ENCODE measurements around the gene CDK6. TPM values are rescaled to one million over a fixed set of nuclear protein-coding genes. Genes with fewer than 3 reads are reported as not detected.

Gene CDK6
- total and polyA plus RNA-seq, 2 of the 8 experiments (the other 6 are each of a cell fraction or from before 2014, with no cell fraction given), result 5.9 to 18.9 TPM

DNA sequence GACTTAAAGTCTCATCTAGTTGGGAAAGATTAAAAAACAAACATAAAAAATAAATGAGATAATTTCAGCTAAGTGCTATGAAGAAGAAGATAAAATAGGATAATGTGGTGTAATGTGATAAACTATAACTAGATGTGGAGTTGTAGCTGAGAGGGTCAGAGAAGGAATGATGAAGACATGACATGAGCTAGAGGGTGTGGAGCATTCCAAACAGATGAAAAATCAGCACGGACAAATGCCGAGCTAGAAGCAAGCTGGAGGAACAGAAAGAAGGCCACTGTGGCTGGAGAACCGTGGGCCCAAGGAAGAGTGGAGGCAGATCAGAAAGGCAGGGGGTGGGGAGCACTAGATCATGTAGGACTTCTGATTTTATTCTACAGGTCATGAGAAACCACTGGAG, 70.6 kb downstream of the CDK6 start:
- Histone ChIP-seq H4K91ac (replicated peaks; ENCODE audit: insufficient read length, low read length) (peak overlapping the region; percentile 29), H4K8ac (ENCODE audit: extremely low read depth, insufficient read depth, low read length) (no peak overlapping the region; the same call in 1 of the 2 replicates), H4K20me1 (replicated peaks in 1 of 2; ENCODE audit: control insufficient read depth in 1 of 2, insufficient read depth in 2 of 2, low read length in 2 of 2) (no peaks in the 10 kb centered on the region), H3K23me2 (ENCODE audit: low read depth, low read length) (no peaks in the 10 kb centered on the region; the same call in 1 of the 2 replicates), H3K27ac (ENCODE audit: low read depth, low read length) (no peak overlapping the region), H3K14ac (ENCODE audit: insufficient read length) (no peak overlapping the region), H2BK120ac (replicated peaks; ENCODE audit: low read depth, low read length) (peak overlapping the region; percentile 87), H3K18ac (ENCODE audit: extremely low read depth, low read length) (peak overlapping the region; percentile 11; the same call in 1 of the 2 replicates), H3K27me3 (replicated peaks in 1 of 4; ENCODE audit: control insufficient read depth in 3 of 4, extremely low read depth in 1 of 4, insufficient read depth in 3 of 4, low read length in 3 of 4) (no peaks in the 10 kb centered on the region), H3K56ac (replicated peaks; ENCODE audit: insufficient read length, low read depth, low read length) (no peak overlapping the region), H2BK5ac (ENCODE audit: low read depth, low read length) (peak overlapping the region; percentile 84; the same call in 1 of the 2 replicates), H3K36me3 (ENCODE audit: control insufficient read depth in 2 of 4, insufficient read depth in 4 of 4, low read length in 3 of 4) (no peaks in the 10 kb centered on the region), H3K9ac (replicated peaks in 1 of 4; ENCODE audit: extremely low read depth in 1 of 4, low read depth in 3 of 4, low read length in 3 of 4) (no peak overlapping the region), H3K4me2 (ENCODE audit: insufficient read depth in 1 of 2, low read depth in 2 of 2, low read length in 2 of 2) (no peak overlapping the region), H4K5ac (ENCODE audit: insufficient read length, low read depth, low read length) (no peak overlapping the region), H2BK12ac (ENCODE audit: low read depth, low read length) (peak overlapping the region; percentile 98; the same call in 1 of the 2 replicates), H3K79me1 (ENCODE audit: low read depth, low read length) (no peaks in the 10 kb centered on the region; the same call in 1 of the 2 replicates), H2BK20ac (ENCODE audit: low read length) (peak overlapping the region; percentile 94), H3K4ac (replicated peaks; ENCODE audit: insufficient read length, low read depth, low read length) (no peak overlapping the region), H2BK15ac (ENCODE audit: low read length) (peak overlapping the region; percentile 47; the same call in 1 of the 2 replicates), H3K23ac (ENCODE audit: insufficient read length) (no peak overlapping the region), H3K4me3 (ENCODE audit: extremely low read depth in 1 of 4, insufficient read depth in 2 of 4, low read depth in 3 of 4, low read length in 4 of 4) (no peak overlapping the region), H3K79me2 (ENCODE audit: control insufficient read depth in 1 of 2, insufficient read depth in 2 of 2, low read length in 2 of 2) (no peaks in the 10 kb centered on the region), H2AFZ (ENCODE audit: low read length) (no peak overlapping the region), H2AK5ac (ENCODE audit: low read depth, low read length) (peak overlapping the region; percentile 94), H3K4me1 (replicated peaks in 1 of 4; ENCODE audit: control insufficient read depth in 3 of 4, insufficient read depth in 4 of 4, low read length in 3 of 4) (peaks cover 0 to 39% (median 20%) of the 10 kb centered on the region in 4 experiments; a peak in 4 of 7 replicates), H3K9me3 (ENCODE audit: insufficient read depth in 2 of 2, low read depth in 1 of 2, low read length in 1 of 2) (no peaks in the 10 kb centered on the region)
- 86% methylated on average over 3 of the region's 3 CpGs; no CpG with 5 or more reads in 1 of the 2 experiments for WGBS, 2 experiments (ENCODE audit: extremely low coverage in 1 of 2, insufficient coverage in 1 of 2, insufficient read length in 1 of 2, insufficient replicate concordance in 2 of 2, low coverage in 1 of 2, low lambda C conversion rate in 2 of 2, missing lambda C conversion rate in 1 of 2)
- no peak for DNase-seq (ENCODE audit: low read depth in 1 of 2, low spot score in 2 of 2)
- CTCF ChIA-PET (ENCODE audit: partially characterized antibody), result interaction anchor here (0.6 to 3.4 kb wide), 5 partner anchors 56 to 162 kb away, joined by 3 to 17 read pairs (median 3); no protein-coding TSS in a partner anchor
- POLR2A ChIA-PET (ENCODE audit: partially characterized antibody), result interaction anchor here (2.0 kb wide), 1 partner anchor 9 kb away, joined by 14 read pairs; no protein-coding TSS in a partner anchor
- FAIRE-seq, result no peak
- TF ChIP-seq EP300 (IDR thresholded peaks at IDR 0.05; ENCODE audit: borderline replicate concordance in 1 of 2, low read depth in 2 of 2, low read length in 2 of 2) (no peak), KDM5A (IDR thresholded peaks at IDR 0.05; ENCODE audit: low read length) (no peak), CBX5 (IDR thresholded peaks at IDR 0.05; ENCODE audit: low read depth, low read length) (no peak), SRF (IDR thresholded peaks at IDR 0.05; ENCODE audit: low read depth, low read length) (no peak), NANOG (IDR thresholded peaks at IDR 0.05; ENCODE audit: insufficient read depth, low read depth, low read length, poor library complexity, severe bottlenecking) (no peak), RAD21 (IDR thresholded peaks at IDR 0.05 in 1 of 2, conservative IDR thresholded peaks at IDR 0.05 in 1 of 2; ENCODE audit: low read depth in 2 of 2, low read length in 2 of 2) (no peak), CBX8 (IDR thresholded peaks at IDR 0.05; ENCODE audit: borderline replicate concordance, low read depth, low read length) (no peak), BACH1 (IDR thresholded peaks at IDR 0.05; ENCODE audit: low read length) (no peak)
- TF ChIP-seq, protein P1, sequence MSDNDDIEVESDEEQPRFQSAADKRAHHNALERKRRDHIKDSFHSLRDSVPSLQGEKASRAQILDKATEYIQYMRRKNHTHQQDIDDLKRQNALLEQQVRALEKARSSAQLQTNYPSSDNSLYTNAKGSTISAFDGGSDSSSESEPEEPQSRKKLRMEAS (IDR thresholded peaks at IDR 0.05), result no peak
- TF ChIP-seq, protein P2, sequence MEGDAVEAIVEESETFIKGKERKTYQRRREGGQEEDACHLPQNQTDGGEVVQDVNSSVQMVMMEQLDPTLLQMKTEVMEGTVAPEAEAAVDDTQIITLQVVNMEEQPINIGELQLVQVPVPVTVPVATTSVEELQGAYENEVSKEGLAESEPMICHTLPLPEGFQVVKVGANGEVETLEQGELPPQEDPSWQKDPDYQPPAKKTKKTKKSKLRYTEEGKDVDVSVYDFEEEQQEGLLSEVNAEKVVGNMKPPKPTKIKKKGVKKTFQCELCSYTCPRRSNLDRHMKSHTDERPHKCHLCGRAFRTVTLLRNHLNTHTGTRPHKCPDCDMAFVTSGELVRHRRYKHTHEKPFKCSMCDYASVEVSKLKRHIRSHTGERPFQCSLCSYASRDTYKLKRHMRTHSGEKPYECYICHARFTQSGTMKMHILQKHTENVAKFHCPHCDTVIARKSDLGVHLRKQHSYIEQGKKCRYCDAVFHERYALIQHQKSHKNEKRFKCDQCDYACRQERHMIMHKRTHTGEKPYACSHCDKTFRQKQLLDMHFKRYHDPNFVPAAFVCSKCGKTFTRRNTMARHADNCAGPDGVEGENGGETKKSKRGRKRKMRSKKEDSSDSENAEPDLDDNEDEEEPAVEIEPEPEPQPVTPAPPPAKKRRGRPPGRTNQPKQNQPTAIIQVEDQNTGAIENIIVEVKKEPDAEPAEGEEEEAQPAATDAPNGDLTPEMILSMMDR (IDR thresholded peaks at IDR 0.05; ENCODE audit: control extremely low read depth in 1 of 3, insufficient read depth in 1 of 3, low read depth in 1 of 3, low read length in 3 of 3), result no peak

Measured in H1 (cell line).